Panc1 (cell line): ENCODE measurements around the gene USP33.

ENCODE experiments used
- CTCF ChIP-seq: fragments of 450-650 bp; IDR thresholded peaks from 2 replicates; pipeline ENCODE4 v1.5.1; 2017; ENCODE audit warnings: mild to moderate bottlenecking
- POLR2AphosphoS5 ChIP-seq: IDR thresholded peaks from 2 replicates; pipeline ENCODE4 v1.6.1; 2012; ENCODE audit warnings: mild to moderate bottlenecking, low read depth, low read length, moderate library complexity
- REST ChIP-seq, 2 experiments: IDR thresholded peaks; 2 replicates each; pipeline ENCODE4 v1.6.1; 2011 to 2012; ENCODE audit warnings: low read depth in 2 of 2, control low read depth in 1 of 2, low read length in 1 of 2, mild to moderate bottlenecking in 1 of 2, moderate library complexity in 1 of 2; ENCODE audit not compliant: insufficient read depth in 1 of 2
- SIN3A ChIP-seq: IDR thresholded peaks from 2 replicates; pipeline ENCODE4 v1.6.1; 2012; ENCODE audit warnings: low read depth, mild to moderate bottlenecking, low read length, moderate library complexity, borderline replicate concordance; ENCODE audit not compliant: insufficient read depth

- TF ChIP-seq CTCF = no peak
- TF ChIP-seq REST (IDR thresholded peaks at IDR 0.05; ENCODE audit: insufficient read depth in 1 of 2, low read depth in 2 of 2, low read length in 1 of 2) = no peak
- TF ChIP-seq POLR2AphosphoS5 = no peak
- no peak for TF ChIP-seq SIN3A
Measured at GRCh38 chr1:77704736-77705135, 54.9 kb downstream of the USP33 start.
